ENCODE measurements around the gene MAP3K6.

Gene MAP3K6

GRCh38 chr1:27345272-27345671 is 21.5 kb downstream of the MAP3K6 start:
- TF ChIP-seq, protein P1, sequence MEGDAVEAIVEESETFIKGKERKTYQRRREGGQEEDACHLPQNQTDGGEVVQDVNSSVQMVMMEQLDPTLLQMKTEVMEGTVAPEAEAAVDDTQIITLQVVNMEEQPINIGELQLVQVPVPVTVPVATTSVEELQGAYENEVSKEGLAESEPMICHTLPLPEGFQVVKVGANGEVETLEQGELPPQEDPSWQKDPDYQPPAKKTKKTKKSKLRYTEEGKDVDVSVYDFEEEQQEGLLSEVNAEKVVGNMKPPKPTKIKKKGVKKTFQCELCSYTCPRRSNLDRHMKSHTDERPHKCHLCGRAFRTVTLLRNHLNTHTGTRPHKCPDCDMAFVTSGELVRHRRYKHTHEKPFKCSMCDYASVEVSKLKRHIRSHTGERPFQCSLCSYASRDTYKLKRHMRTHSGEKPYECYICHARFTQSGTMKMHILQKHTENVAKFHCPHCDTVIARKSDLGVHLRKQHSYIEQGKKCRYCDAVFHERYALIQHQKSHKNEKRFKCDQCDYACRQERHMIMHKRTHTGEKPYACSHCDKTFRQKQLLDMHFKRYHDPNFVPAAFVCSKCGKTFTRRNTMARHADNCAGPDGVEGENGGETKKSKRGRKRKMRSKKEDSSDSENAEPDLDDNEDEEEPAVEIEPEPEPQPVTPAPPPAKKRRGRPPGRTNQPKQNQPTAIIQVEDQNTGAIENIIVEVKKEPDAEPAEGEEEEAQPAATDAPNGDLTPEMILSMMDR (IDR thresholded peaks at IDR 0.05): no peak

DNA sequence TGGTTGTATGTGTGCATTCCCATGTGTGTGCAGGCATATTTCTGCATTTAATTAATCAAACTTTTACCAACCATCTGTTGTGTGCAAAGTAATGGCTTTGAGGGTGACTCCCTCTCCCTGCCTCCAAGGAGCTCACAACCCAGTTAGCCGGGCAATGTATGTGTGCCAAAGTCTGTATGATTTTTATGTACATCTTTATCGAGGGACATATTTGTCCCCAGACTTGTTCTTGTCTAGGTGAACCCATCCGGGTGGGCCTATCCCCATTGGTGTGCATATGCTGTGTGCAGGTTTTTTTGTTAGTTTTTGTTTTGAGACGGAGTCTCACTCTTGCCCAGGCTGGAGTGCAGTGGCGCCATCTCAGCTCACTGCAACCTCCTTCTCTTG is 23.1 kb downstream of the MAP3K6 start:
- TF ChIP-seq, protein P1 (IDR thresholded peaks at IDR 0.05): no peak

GRCh38 chr1:27342778-27343638 is 23.8 kb downstream of the MAP3K6 start:
- TF ChIP-seq, protein P1 (IDR thresholded peaks at IDR 0.05): no peak

DNA sequence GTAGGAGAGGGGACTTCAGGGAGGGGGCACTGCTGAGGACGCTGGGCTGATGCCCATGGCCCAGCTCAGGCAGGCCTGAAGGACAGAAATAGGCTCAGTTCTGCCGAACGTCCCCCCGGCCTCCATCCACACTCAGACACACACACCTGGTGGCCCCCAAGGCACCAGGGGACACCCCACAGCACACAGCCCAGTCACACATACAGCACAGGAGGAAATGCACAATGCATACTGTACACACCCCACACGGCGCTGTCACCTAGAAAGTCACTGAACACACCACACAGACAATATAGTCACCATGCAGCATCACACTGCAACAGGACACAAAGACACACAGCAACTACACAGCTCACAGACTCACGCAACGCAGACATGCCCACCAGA is 24.4 kb downstream of the MAP3K6 start:
- TF ChIP-seq, protein P1 (IDR thresholded peaks at IDR 0.05): no peak

- TF ChIP-seq, protein P1 (IDR thresholded peaks at IDR 0.05): no peak
These were observed 25.1 kb downstream of the MAP3K6 start, which contains the start of gene SYTL1 for GRCh38 chr1:27341525-27342252. TSS of gene SYTL1 (plus strand) at chr1:27342022. CDS start at chr1:27345335, 3,313 bp downstream.

GRCh38 chr1:27339213-27339612 is 27.5 kb downstream of the MAP3K6 start:
- TF ChIP-seq, protein P1 (IDR thresholded peaks at IDR 0.05): no peak

- TF ChIP-seq, protein P1 (IDR thresholded peaks at IDR 0.05): no peak
These were observed 28.0 kb downstream of the MAP3K6 start for GRCh38 chr1:27338751-27339150.
